NB4 (cell line): ENCODE data around the gene PIGR.

ENCODE experiments used
- DNase-seq: peaks from one replicate; pipeline ENCODE4 v3.0.0; 2010; ENCODE audit warnings: low read depth
- H3K4me3 ChIP-seq: one replicate; pipeline ENCODE4 v1.5.1; 2011; ENCODE audit warnings: mild to moderate bottlenecking, low read depth, low read length, moderate library complexity
- MYC ChIP-seq: IDR thresholded peaks from 2 replicates; pipeline ENCODE4 v1.6.1; 2011; ENCODE audit warnings: low read depth, low read length
- POLR2A ChIP-seq: IDR thresholded peaks from 2 replicates; pipeline ENCODE4 v1.6.1; 2011; ENCODE audit warnings: mild to moderate bottlenecking; ENCODE audit not compliant: insufficient read length; ENCODE audit errors: extremely low read depth
- TF ChIP-seq, protein P1 (sequence below): IDR thresholded peaks from 2 replicates; pipeline ENCODE4 v1.6.1; 2011; ENCODE audit warnings: low read depth, low read length
- TF ChIP-seq, protein P2 (sequence below): IDR thresholded peaks from one replicate; pipeline ENCODE4 v1.5.1; 2012; ENCODE audit warnings: low read depth, low read length

The PIGR gene

DNA sequence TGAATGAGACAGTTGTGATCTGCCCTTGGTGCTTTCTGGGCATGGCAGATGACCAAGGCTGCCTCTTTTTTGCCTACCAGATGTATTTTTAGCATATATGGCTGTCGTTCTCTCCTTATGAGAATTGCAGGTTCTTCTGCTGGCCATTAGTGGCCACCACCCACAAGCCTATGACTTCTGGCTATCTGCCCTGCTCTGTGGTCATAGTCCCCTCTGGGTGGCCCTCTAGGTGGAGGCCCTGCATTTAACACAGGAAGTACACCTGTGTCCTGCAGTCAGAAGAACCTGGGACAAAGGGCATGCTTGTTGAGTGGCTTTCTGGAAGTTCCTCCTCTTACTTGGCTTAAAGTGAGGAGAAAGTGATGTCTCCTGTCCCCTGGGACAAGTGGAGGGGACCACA, 17.5 kb upstream of the PIGR start:
- no peak for DNase-seq
- no peak overlapping the region for H3K4me3 ChIP-seq
- TF ChIP-seq, protein P1, sequence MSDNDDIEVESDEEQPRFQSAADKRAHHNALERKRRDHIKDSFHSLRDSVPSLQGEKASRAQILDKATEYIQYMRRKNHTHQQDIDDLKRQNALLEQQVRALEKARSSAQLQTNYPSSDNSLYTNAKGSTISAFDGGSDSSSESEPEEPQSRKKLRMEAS: no peak
- TF ChIP-seq MYC: no peak
- no peak for TF ChIP-seq POLR2A
- TF ChIP-seq, protein P2, sequence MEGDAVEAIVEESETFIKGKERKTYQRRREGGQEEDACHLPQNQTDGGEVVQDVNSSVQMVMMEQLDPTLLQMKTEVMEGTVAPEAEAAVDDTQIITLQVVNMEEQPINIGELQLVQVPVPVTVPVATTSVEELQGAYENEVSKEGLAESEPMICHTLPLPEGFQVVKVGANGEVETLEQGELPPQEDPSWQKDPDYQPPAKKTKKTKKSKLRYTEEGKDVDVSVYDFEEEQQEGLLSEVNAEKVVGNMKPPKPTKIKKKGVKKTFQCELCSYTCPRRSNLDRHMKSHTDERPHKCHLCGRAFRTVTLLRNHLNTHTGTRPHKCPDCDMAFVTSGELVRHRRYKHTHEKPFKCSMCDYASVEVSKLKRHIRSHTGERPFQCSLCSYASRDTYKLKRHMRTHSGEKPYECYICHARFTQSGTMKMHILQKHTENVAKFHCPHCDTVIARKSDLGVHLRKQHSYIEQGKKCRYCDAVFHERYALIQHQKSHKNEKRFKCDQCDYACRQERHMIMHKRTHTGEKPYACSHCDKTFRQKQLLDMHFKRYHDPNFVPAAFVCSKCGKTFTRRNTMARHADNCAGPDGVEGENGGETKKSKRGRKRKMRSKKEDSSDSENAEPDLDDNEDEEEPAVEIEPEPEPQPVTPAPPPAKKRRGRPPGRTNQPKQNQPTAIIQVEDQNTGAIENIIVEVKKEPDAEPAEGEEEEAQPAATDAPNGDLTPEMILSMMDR: no peak

GRCh38 chr1:206963119-206963712, 16.9 kb upstream of the PIGR start:
- no peak for DNase-seq
- no peak overlapping the region for H3K4me3 ChIP-seq
- TF ChIP-seq, protein P1: no peak
- TF ChIP-seq, protein P2: no peak
- TF ChIP-seq POLR2A: no peak
- no peak for TF ChIP-seq MYC

- peak; percentile 78 for DNase-seq
- no peak overlapping the region for H3K4me3 ChIP-seq
- TF ChIP-seq, protein P2: no peak
- TF ChIP-seq, protein P1: no peak
- TF ChIP-seq MYC (no peak), POLR2A (no peak)
Observed at GRCh38 chr1:206962272-206962671, 16.0 kb upstream of the PIGR start.

DNA sequence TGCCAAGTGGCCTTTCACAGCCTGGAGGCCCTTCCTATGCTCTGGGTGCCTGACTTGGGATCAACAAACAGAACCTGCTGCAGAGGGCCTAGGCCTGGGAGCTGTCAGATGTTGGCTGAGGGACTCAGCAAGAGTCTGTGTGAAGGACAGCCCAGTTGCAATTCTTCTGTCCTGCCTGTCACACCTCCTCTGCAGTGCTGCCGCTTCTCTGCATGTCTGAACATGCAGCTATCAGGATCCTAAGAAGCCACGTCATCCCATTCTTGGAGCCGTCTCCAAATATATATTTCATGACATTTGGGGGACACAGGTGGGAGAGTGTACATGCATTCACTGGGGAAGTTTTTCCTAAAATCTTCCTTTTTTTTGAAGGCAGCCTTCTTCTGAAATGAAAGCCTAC, 15.4 kb upstream of the PIGR start:
- no peak overlapping the region for H3K4me3 ChIP-seq
- TF ChIP-seq, protein P1: no peak
- TF ChIP-seq, protein P2: no peak
- TF ChIP-seq MYC (no peak), POLR2A (no peak)
- DNase-seq: no peak

DNA sequence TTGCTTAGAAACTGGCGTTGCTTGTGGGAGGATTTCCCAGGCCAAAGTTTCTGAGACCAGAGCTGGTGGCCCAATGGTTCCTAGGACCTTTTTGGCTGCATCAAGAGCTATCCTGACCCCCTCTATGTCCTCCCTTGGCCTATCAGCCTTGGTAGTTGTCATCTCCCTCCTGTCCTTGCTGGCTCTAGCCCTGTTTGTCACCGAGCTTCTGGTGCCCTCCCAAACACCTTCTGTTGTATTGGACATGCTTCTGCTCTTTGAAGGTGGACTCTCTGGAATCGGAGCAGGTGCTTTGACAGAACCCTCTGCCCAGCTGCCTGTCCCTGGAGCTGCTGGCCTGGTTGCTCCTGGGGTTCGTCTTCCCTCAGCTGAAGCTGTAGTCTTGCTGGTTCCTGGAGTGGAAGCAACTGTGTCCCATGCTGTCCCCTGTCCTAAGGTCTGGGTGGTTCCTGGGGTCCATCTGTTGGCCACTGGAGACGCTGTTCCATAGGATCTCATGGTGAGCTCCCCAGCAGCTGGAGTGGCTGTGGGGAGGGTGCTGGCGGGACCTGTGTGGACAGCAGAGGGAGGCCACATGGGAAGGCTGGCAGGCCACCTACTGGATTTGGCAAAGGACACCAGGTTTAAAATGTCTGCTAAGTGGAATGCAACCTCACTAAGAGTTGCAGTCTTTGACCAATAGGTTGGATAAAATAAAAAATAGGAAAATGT, 14.6 kb upstream of the PIGR start:
- DNase-seq: no peak
- H3K4me3 ChIP-seq: no peak overlapping the region
- no peak for TF ChIP-seq MYC
- TF ChIP-seq POLR2A: no peak
- TF ChIP-seq, protein P1: no peak
- TF ChIP-seq, protein P2: no peak
